Activated CD8-positive, alpha-beta T cell treated with anti-CD3 and anti-CD28 coated beads for 36 hours (primary cell): Measurements from ENCODE around the gene NFATC4. TPM values are rescaled to one million over a fixed set of nuclear protein-coding genes. Genes with fewer than 3 reads are reported as not detected.
A peak's percentile ranks its signal among the peaks of the same experiment; 100 is the strongest.

Experiments used
- ATAC-seq: fragments of 200-7000 bp; cut with Tn5 transposase; one replicate; pipeline ENCODE4 v1.10.0; 2021; ENCODE audit warnings: mild to moderate bottlenecking, moderate library complexity
- CTCF ChIA-PET: fragments of 350-600 bp; sonication (Branson Sonifier 250); formaldehyde crosslinking; loops from one replicate; lab custom pipeline; 2021; ENCODE audit warnings: antibody characterized with exemption; lab: Charles Lee
- POLR2A ChIA-PET: fragments of 350-600 bp; sonication (Branson Sonifier 250); formaldehyde crosslinking; loops from one replicate; lab custom pipeline; 2021; ENCODE audit warnings: antibody characterized with exemption; lab: Charles Lee
- DNase-seq: peaks from one replicate; pipeline ENCODE4 v3.0.0-alpha.2; 2020
- H3K27ac Mint-ChIP-seq: one replicate; pipeline ENCODE4 v1.8.0; 2021; ENCODE audit warnings: mild to moderate bottlenecking, mixed read lengths
- H3K27me3 Mint-ChIP-seq: one replicate; pipeline ENCODE4 v1.8.0; 2021; ENCODE audit warnings: mixed read lengths
- H3K36me3 Mint-ChIP-seq: one replicate; pipeline ENCODE4 v1.8.0; 2021; ENCODE audit warnings: low read depth, mixed read lengths
- H3K4me1 Mint-ChIP-seq: one replicate; pipeline ENCODE4 v1.8.0; 2021; ENCODE audit warnings: low read depth, mixed read lengths
- H3K4me3 Mint-ChIP-seq: one replicate; pipeline ENCODE4 v1.8.0; 2021; ENCODE audit warnings: mild to moderate bottlenecking, moderate library complexity, mixed read lengths
- H3K9me3 Mint-ChIP-seq: one replicate; pipeline ENCODE4 v1.8.0; 2021; ENCODE audit warnings: mixed read lengths
- CTCF ChIP-seq: fragments of 200-600 bp; IDR thresholded peaks from one replicate; pipeline ENCODE4 v1.8.0; 2022; ENCODE audit warnings: antibody characterized with exemption, mild to moderate bottlenecking
- intact Hi-C: fragments of 100-400 bp; cut with micrococcal nuclease; formaldehyde crosslinking; loops from one replicate; pipeline ENCODE4 v1.10.0; 2022
- total RNA-seq, 2 experiments: library from RNA; stranded (reverse); gene quantifications; one replicate each; pipeline ENCODE4 v1.2.3, GENCODE V29; 2021

NFATC4 gene
- total RNA-seq, 2 experiments from 2014 or later, result 1.3 to 2.0 TPM

GRCh38 chr14:24426150-24426911 is 58.3 kb downstream of the NFATC4 start:
- no peak for ATAC-seq
- Mint-ChIP-seq H3K4me3 (no peak overlapping the region), H3K27ac (no peak overlapping the region), H3K9me3 (no peaks in the 10 kb centered on the region), H3K4me1 (peaks cover 27% of the 10 kb centered on the region), H3K36me3 (peaks cover 4% of the 10 kb centered on the region), H3K27me3 (no peaks in the 10 kb centered on the region)
- TF ChIP-seq CTCF, result no peak
- intact Hi-C loops, result no loop called here
- ChIA-PET POLR2A (interaction anchor here (6.8 to 7.8 kb wide), 2 partner anchors 16 to 94 kb away, joined by 74 to 82 read pairs; partner anchors contain the start of genes ADCY4 and SDR39U1), CTCF (interaction anchor here (1.1 to 11.4 kb wide), 6 partner anchors 8 to 318 kb away, joined by 3 to 454 read pairs (median 8); partner anchors contain the start of genes ADCY4 and RIPK3)
- no peak for DNase-seq

- no peaks in the 10 kb centered on the region for H3K27me3 Mint-ChIP-seq
- no peaks in the 10 kb centered on the region for H3K9me3 Mint-ChIP-seq
- H3K36me3 Mint-ChIP-seq, result peaks cover 11% of the 10 kb centered on the region
- no peak for DNase-seq
- no peak overlapping the region for H3K4me3 Mint-ChIP-seq
- peaks cover 33% of the 10 kb centered on the region for H3K4me1 Mint-ChIP-seq
- no peak for ATAC-seq
- intact Hi-C loops, result no loop called here
- POLR2A ChIA-PET, result interaction anchor here (6.8 to 7.8 kb wide), 2 partner anchors 15 to 94 kb away, joined by 74 to 82 read pairs; partner anchors contain the start of genes ADCY4 and SDR39U1
- CTCF ChIA-PET, result interaction anchor here (1.1 to 11.4 kb wide), 6 partner anchors 9 to 319 kb away, joined by 3 to 454 read pairs (median 8); partner anchors contain the start of genes ADCY4 and RIPK3
- TF ChIP-seq CTCF, result no peak
- no peak overlapping the region for H3K27ac Mint-ChIP-seq
These were observed 59.0 kb downstream of the NFATC4 start for GRCh38 chr14:24426912-24427536.

- CTCF ChIA-PET, result interaction anchor here (1.1 to 11.4 kb wide), 5 partner anchors 9 to 320 kb away, joined by 3 to 454 read pairs (median 3); partner anchors contain the start of genes ADCY4 and RIPK3
- ATAC-seq (no peak), DNase-seq (no peak)
- peaks cover 16% of the 10 kb centered on the region for H3K36me3 Mint-ChIP-seq
- H3K27me3 Mint-ChIP-seq, result no peaks in the 10 kb centered on the region
- no peaks in the 10 kb centered on the region for H3K9me3 Mint-ChIP-seq
- H3K27ac Mint-ChIP-seq, result no peak overlapping the region
- no peak for TF ChIP-seq CTCF
- H3K4me3 Mint-ChIP-seq, result no peak overlapping the region
- POLR2A ChIA-PET, result interaction anchor here (1.0 to 7.8 kb wide), 4 partner anchors 14 to 120 kb away, joined by 4 to 82 read pairs (median 40); partner anchors contain the start of genes ADCY4, CIDEB and SDR39U1
- peaks cover 33% of the 10 kb centered on the region for H3K4me1 Mint-ChIP-seq
- intact Hi-C loops, result no loop called here
These were observed 59.8 kb downstream of the NFATC4 start for GRCh38 chr14:24427537-24428508.

GRCh38 chr14:24428628-24429394 is 60.8 kb downstream of the NFATC4 start:
- Mint-ChIP-seq H3K36me3 (peaks cover 25% of the 10 kb centered on the region), H3K27me3 (no peaks in the 10 kb centered on the region), H3K27ac (peak overlapping the region; percentile 93), H3K4me1 (peaks cover 38% of the 10 kb centered on the region), H3K4me3 (peak overlapping the region; percentile 90), H3K9me3 (no peaks in the 10 kb centered on the region)
- ChIA-PET POLR2A (interaction anchor here (1.0 to 7.8 kb wide), 6 partner anchors 8 to 121 kb away, joined by 3 to 82 read pairs (median 7); partner anchors contain the start of genes ADCY4, CIDEB, LTB4R and LTB4R2), CTCF (interaction anchor here (0.7 to 11.4 kb wide), 4 partner anchors 8 to 92 kb away, joined by 3 to 454 read pairs (median 14); partner anchors contain the start of genes ADCY4 and RIPK3)
- ATAC-seq (no peak), DNase-seq (no peak)
- intact Hi-C loops, result no loop called here
- no peak for TF ChIP-seq CTCF
